NCI-H1694 (cell line): ENCODE data around the gene RBMS3.
"Not testable (repeated sequence)": the region's sequence is repeated elsewhere in the genome, so short reads cannot be mapped to it uniquely, and the experiment has no call there.

ENCODE experiments used
- DNase-seq: peaks from one replicate; lab custom pipeline; 2025; lab: John Stamatoyannopoulos, UW

RBMS3 gene

GRCh38 chr3:29312395-29312794 is 31.5 kb downstream of the RBMS3 start:
- DNase-seq = no peak

- DNase-seq = no peak
These were observed 32.1 kb downstream of the RBMS3 start for GRCh38 chr3:29312960-29313452.

- DNase-seq = no peak
These were observed 33.3 kb downstream of the RBMS3 start for GRCh38 chr3:29313981-29314726.

- DNase-seq = no peak
These were observed 33.8 kb downstream of the RBMS3 start for GRCh38 chr3:29314727-29315088.

GRCh38 chr3:29317659-29318173 is 36.8 kb downstream of the RBMS3 start:
- no peak for DNase-seq

GRCh38 chr3:29318251-29318650 is 37.4 kb downstream of the RBMS3 start:
- DNase-seq = no peak

GRCh38 chr3:29319262-29319661 is 38.4 kb downstream of the RBMS3 start:
- no peak for DNase-seq

GRCh38 chr3:29319798-29320197 is 38.9 kb downstream of the RBMS3 start:
- no peak for DNase-seq

GRCh38 chr3:29322586-29322985 is 41.7 kb downstream of the RBMS3 start:
- no peak for DNase-seq

GRCh38 chr3:29324180-29324651 is 43.3 kb downstream of the RBMS3 start:
- DNase-seq = no peak

- not testable (repeated sequence) for DNase-seq
These were observed 45.7 kb downstream of the RBMS3 start for GRCh38 chr3:29326540-29326939.

GRCh38 chr3:29329986-29330890 is 49.4 kb downstream of the RBMS3 start:
- DNase-seq = no peak

- no peak for DNase-seq
These were observed 50.2 kb downstream of the RBMS3 start for GRCh38 chr3:29331035-29331434.

- DNase-seq = no peak
These were observed 50.8 kb downstream of the RBMS3 start for GRCh38 chr3:29331456-29332194.

- DNase-seq = no peak
These were observed 51.3 kb downstream of the RBMS3 start for GRCh38 chr3:29332195-29332637.

- no peak for DNase-seq
These were observed 52.7 kb downstream of the RBMS3 start for GRCh38 chr3:29333576-29333975.

- no peak for DNase-seq
These were observed 53.8 kb downstream of the RBMS3 start for GRCh38 chr3:29334706-29335105.

- no peak for DNase-seq
These were observed 54.6 kb downstream of the RBMS3 start for GRCh38 chr3:29335438-29335837.

- no peak for DNase-seq
These were observed 55.1 kb downstream of the RBMS3 start for GRCh38 chr3:29335943-29336342.

- no peak for DNase-seq
These were observed 56.7 kb downstream of the RBMS3 start for GRCh38 chr3:29337565-29337964.

- DNase-seq = no peak
These were observed 57.5 kb downstream of the RBMS3 start for GRCh38 chr3:29338377-29338776.
